Measurements from ENCODE around the gene CDHR1. TPM values are rescaled to one million over a fixed set of nuclear protein-coding genes. Genes with fewer than 3 reads are reported as not detected.

Gene CDHR1
- total RNA-seq, 3 donors from 2014 or later, result 0.15 to 0.66 (median 0.16) TPM

GRCh38 chr10:84205853-84206525 is 11.7 kb downstream of the CDHR1 start:
- H3K9me3 ChIP-seq, result no peaks in the 10 kb centered on the region
- intact Hi-C loops (cut with DNase I; ENCODE audit: low total_unique reads), result no loop called here
- H3K27ac ChIP-seq, result no peak overlapping the region
- no peak overlapping the region for H3K4me3 ChIP-seq
- H3K36me3 ChIP-seq, result no peaks in the 10 kb centered on the region
- TF ChIP-seq POLR2A (IDR thresholded peaks at IDR 0.05) (no peak), POLR2AphosphoS5 (IDR thresholded peaks at IDR 0.05) (no peak)
- DNase-seq (ENCODE audit: low spot score in 2 of 2), result no peak
- peaks cover 0 to 10% of the 10 kb centered on the region in 2 donors for H3K27me3 ChIP-seq
- H3K4me1 ChIP-seq, result no peaks in the 10 kb centered on the region

GRCh38 chr10:84208023-84208422 is 13.7 kb downstream of the CDHR1 start:
- no peak overlapping the region for H3K27ac ChIP-seq
- intact Hi-C loops (cut with DNase I; ENCODE audit: low total_unique reads), result no loop called here
- DNase-seq (ENCODE audit: low spot score in 2 of 2), result no peak
- no peaks in the 10 kb centered on the region for H3K36me3 ChIP-seq
- H3K9me3 ChIP-seq, result no peaks in the 10 kb centered on the region
- peaks cover 0 to 10% of the 10 kb centered on the region in 2 donors for H3K27me3 ChIP-seq
- TF ChIP-seq POLR2A (IDR thresholded peaks at IDR 0.05), result no peak
- TF ChIP-seq CTCF (IDR thresholded peaks at IDR 0.05), result no peak
- no peak for TF ChIP-seq POLR2AphosphoS5 (IDR thresholded peaks at IDR 0.05)
- no peak overlapping the region for H3K4me3 ChIP-seq
- no peaks in the 10 kb centered on the region for H3K4me1 ChIP-seq

GRCh38 chr10:84211566-84211965 is 17.2 kb downstream of the CDHR1 start:
- Histone ChIP-seq H3K36me3 (no peaks in the 10 kb centered on the region), H3K27ac (no peak overlapping the region), H3K4me1 (no peaks in the 10 kb centered on the region), H3K27me3 (peaks cover 0 to 5% of the 10 kb centered on the region in 2 donors), H3K9me3 (no peaks in the 10 kb centered on the region), H3K4me3 (no peak overlapping the region)
- no peak for TF ChIP-seq CTCF (IDR thresholded peaks at IDR 0.05)
- TF ChIP-seq POLR2AphosphoS5 (IDR thresholded peaks at IDR 0.05), result no peak
- no peak for TF ChIP-seq POLR2A (IDR thresholded peaks at IDR 0.05)
- no peak for DNase-seq (ENCODE audit: low spot score in 2 of 2)
- intact Hi-C loops (cut with DNase I; ENCODE audit: low total_unique reads), result no loop called here

GRCh38 chr10:84212014-84212413 is 17.7 kb downstream of the CDHR1 start:
- Histone ChIP-seq H3K4me3 (no peak overlapping the region), H3K27ac (no peak overlapping the region), H3K9me3 (no peaks in the 10 kb centered on the region), H3K36me3 (no peaks in the 10 kb centered on the region), H3K4me1 (no peaks in the 10 kb centered on the region), H3K27me3 (peaks cover 0 to 5% of the 10 kb centered on the region in 2 donors)
- no peak for DNase-seq (ENCODE audit: low spot score in 2 of 2)
- intact Hi-C loops (cut with DNase I; ENCODE audit: low total_unique reads), result no loop called here
- TF ChIP-seq POLR2AphosphoS5 (IDR thresholded peaks at IDR 0.05), result no peak
- TF ChIP-seq CTCF (IDR thresholded peaks at IDR 0.05), result no peak
- no peak for TF ChIP-seq POLR2A (IDR thresholded peaks at IDR 0.05)

DNA sequence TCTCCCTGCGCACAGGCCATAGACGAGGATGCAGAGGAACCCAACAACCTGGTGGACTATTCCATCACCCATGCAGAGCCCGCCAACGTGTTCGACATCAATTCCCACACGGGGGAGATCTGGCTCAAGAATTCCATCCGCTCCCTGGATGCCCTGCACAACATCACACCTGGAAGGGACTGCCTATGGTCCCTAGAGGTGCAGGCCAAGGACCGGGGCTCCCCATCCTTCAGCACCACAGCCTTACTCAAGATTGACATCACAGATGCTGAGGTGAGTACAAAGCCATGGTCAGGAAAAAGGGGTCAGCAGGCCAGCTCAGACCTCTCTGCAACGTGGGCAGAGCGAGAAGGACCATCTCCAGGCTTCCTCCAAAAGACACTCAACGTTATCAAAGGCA is 18.7 kb downstream of the CDHR1 start:
- Histone ChIP-seq H3K9me3 (no peaks in the 10 kb centered on the region), H3K27ac (no peak overlapping the region), H3K27me3 (no peaks in the 10 kb centered on the region), H3K4me3 (no peak overlapping the region), H3K36me3 (no peaks in the 10 kb centered on the region), H3K4me1 (no peaks in the 10 kb centered on the region)
- TF ChIP-seq POLR2AphosphoS5 (IDR thresholded peaks at IDR 0.05), result no peak
- TF ChIP-seq POLR2A (IDR thresholded peaks at IDR 0.05), result no peak
- no peak for TF ChIP-seq CTCF (IDR thresholded peaks at IDR 0.05)
- intact Hi-C loops (cut with DNase I; ENCODE audit: low total_unique reads), result no loop called here
- DNase-seq (ENCODE audit: low spot score in 2 of 2), result no peak

Data from breast epithelium (tissue), 4 donors.